Endometrial microvascular endothelial cells (primary cell): ENCODE measurements around the gene FNTB. TPM values are rescaled to one million over a fixed set of nuclear protein-coding genes. Genes with fewer than 3 reads are reported as not detected.

Experiments
- in situ Hi-C: cut with HindIII; loops from 2 replicates; pipeline ENCODE4 v1.10.0; 2017; ENCODE audit warnings: low sequenced_read_pairs, low pct_unique_long_range_greater_than_20kb; ENCODE audit errors: inconsistent ontology term
- total RNA-seq: library from RNA; depleted of rRNA; stranded (reverse); fragments of >200 nt; gene quantifications from one replicate; pipeline ENCODE4 v1.2.3, GENCODE V29; 2015; ENCODE audit errors: inconsistent ontology term

The FNTB gene
- total RNA-seq, 1 donor from 2014 or later: 14.3 TPM

GRCh38 chr14:65100922-65101541 is 114.3 kb downstream of the FNTB start:
- in situ Hi-C loops: no loop called here

GRCh38 chr14:65101631-65102440 is 115.1 kb downstream of the FNTB start:
- in situ Hi-C loops: no loop called here

GRCh38 chr14:65102441-65103149 is 115.9 kb downstream of the FNTB start, which contains the start of gene MAX:
Gene MAX, minus strand, starts transcription at chr14:65102517. Its CDS starts 178 bp downstream, at chr14:65102339.
- in situ Hi-C loops: no loop called here

DNA sequence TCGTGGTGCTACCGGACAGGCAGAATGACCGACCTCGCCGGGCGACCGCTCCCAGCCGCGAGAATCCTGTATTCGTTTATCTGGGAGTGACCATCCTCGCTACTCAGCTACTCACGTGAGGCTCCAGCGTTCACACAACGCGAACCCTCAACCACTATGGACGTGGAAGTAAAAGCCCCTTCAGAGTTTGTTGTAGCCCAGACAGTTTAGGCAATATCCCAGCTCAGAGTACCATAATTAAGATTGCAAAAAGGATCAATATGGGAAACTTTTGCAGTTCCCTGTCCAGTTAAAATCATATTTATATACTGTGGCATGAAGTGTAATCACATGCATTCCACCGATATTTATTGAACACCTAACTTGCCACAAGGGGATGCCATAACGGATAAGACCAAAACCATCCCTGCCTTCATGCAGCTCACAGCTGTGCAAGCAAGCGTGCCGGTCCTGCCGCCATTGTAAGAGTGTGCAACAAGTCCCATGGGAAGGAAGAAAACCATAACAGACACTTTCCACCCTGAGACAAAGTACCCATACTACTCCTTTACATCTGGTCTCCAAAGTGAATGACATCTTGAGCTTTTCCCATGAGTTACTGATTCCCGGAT is 116.6 kb downstream of the FNTB start:
- in situ Hi-C loops: no loop called here

DNA sequence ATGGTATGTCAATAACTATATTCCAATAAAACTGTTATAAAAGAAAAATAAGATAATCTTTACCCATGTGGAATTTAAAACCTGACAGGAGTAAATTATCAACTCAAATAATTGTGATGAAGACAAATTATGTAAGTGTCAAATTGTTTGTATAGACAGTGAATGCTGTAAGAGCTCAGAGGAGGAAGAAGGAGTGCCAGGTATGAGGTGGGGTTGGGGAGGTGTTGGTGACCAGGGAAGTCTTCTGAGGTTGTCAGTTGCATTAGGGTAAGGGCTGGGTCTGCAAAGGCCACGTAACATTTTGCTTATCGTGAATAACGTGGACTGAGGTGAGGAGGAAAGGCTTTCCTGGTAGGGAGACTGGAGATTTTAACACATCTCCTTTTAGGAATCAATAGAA is 118.1 kb downstream of the FNTB start:
- in situ Hi-C loops: no loop called here

- in situ Hi-C loops: no loop called here
These were observed 119.6 kb downstream of the FNTB start for GRCh38 chr14:65106316-65106715.

DNA sequence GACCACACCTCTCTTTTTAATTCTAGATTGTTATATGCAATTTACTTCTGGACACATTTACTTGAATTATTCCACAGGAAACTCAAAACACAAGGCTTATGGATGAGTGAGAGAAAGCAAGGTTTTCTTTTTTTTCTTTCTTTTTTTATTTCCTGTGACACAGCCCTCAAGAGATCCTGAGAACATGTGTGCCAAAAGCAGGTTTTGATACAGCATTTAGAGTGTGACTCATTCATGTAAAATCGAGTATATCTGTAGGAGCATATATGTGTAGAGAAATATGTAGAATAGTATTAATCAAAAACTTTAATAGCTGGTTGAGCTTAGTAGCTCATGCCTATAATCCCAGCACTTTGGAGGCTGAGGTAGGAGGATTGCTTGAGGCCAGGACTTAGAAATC is 120.0 kb downstream of the FNTB start:
- in situ Hi-C loops: no loop called here

GRCh38 chr14:65107200-65107599 is 120.5 kb downstream of the FNTB start:
- in situ Hi-C loops: no loop called here

- in situ Hi-C loops: no loop called here
These were observed 122.7 kb downstream of the FNTB start for GRCh38 chr14:65109357-65109756.

DNA sequence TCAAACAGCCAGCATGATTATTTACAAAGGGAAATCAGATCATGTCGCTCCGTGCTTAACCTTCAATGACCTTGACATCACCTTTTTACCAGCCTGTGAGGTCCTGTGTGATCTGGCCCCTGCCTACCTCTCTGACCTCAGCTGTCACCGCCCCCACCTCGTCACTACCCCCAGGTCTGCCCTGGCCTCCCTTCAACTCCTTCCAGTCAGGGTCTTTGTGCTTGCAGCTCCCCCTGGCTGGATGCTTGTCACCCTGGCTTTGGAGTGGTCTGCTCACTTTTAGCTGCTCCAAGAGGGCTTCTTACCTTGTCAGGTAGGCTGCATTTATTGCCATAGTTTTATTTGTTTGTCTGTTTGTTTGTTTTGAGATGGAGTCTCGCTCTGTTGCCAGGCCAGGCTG is 123.8 kb downstream of the FNTB start:
- in situ Hi-C loops: no loop called here

Other genes with a start within 250 kb of the FNTB start
- not detected for gene SPTB, start 107.0 kb upstream of the FNTB start, total RNA-seq
- 67.6 TPM for gene CHURC1, start 72.4 kb upstream of the FNTB start, total RNA-seq
- not detected for gene GPX2, start 44.1 kb upstream of the FNTB start, total RNA-seq
- gene RAB15, start 14.6 kb upstream of the FNTB start, total RNA-seq: 15.2 TPM
- gene MAX, start 115.6 kb downstream of the FNTB start, total RNA-seq: 39.3 TPM